HG03439 (cell line): ENCODE data around the gene GADD45A.

Experiments used
- ATAC-seq: cut with Tn5 transposase; IDR thresholded peaks from one replicate; pipeline ENCODE4 v1.9.1; 2021; ENCODE audit warnings: mild to moderate bottlenecking, moderate library complexity; ENCODE audit not compliant: unreplicated experiment

The GADD45A gene

GRCh38 chr1:67666636-67667035 is 18.4 kb upstream of the GADD45A start:
- no peak for ATAC-seq

GRCh38 chr1:67668660-67669059 is 16.3 kb upstream of the GADD45A start:
- ATAC-seq = no peak

- ATAC-seq = no peak
Observed at GRCh38 chr1:67672260-67672803, 12.7 kb upstream of the GADD45A start.

GRCh38 chr1:67673468-67674201 is 11.4 kb upstream of the GADD45A start:
- ATAC-seq = no peak

- ATAC-seq = no peak
Observed at GRCh38 chr1:67674260-67675011, 10.6 kb upstream of the GADD45A start.

- ATAC-seq = peak; percentile 81
Observed at GRCh38 chr1:67675800-67676199, 9.2 kb upstream of the GADD45A start.

GRCh38 chr1:67676287-67676686 is 8.7 kb upstream of the GADD45A start:
- ATAC-seq = no peak

- no peak for ATAC-seq
Observed at GRCh38 chr1:67676946-67677345, 8.1 kb upstream of the GADD45A start.

- no peak for ATAC-seq
Observed at GRCh38 chr1:67677408-67677807, 7.6 kb upstream of the GADD45A start.

GRCh38 chr1:67677930-67678329 is 7.1 kb upstream of the GADD45A start:
- no peak for ATAC-seq

GRCh38 chr1:67679691-67680090 is 5.3 kb upstream of the GADD45A start:
- no peak for ATAC-seq

GRCh38 chr1:67680486-67680885 is 4.5 kb upstream of the GADD45A start:
- no peak for ATAC-seq

GRCh38 chr1:67682659-67683197 is 2.3 kb upstream of the GADD45A start:
- ATAC-seq = no peak

- no peak for ATAC-seq
Observed at GRCh38 chr1:67683316-67683715, 1.7 kb upstream of the GADD45A start.

- ATAC-seq = no peak
Observed at GRCh38 chr1:67683766-67684525, 1.1 kb upstream of the GADD45A start.

GRCh38 chr1:67684526-67685066 is 405 bp upstream of the GADD45A start:
- ATAC-seq = no peak

GRCh38 chr1:67685558-67686266 is 711 bp downstream of the GADD45A start:
- peak; percentile 16 for ATAC-seq

GRCh38 chr1:67686267-67687197 is 1.5 kb downstream of the GADD45A start:
- peak; percentile 24 for ATAC-seq

GRCh38 chr1:67687198-67687545 is 2.2 kb downstream of the GADD45A start:
- no peak for ATAC-seq
